K562 (cell line): ENCODE results near the gene TSPAN32.

ENCODE experiments used
- CAMTA2 ChIP-seq: fragments of 250-450 bp; sonication (Bioruptor Pico); conservative IDR thresholded peaks from 2 replicates; pipeline ENCODE4 v1.5.1; 2022
- CTCF ChIP-seq, 3 experiments: IDR thresholded peaks in 2 of 3; conservative IDR thresholded peaks in 1 of 3; 2 replicates each; pipeline ENCODE4 v1.5.1; 2011 to 2012; ENCODE audit warnings: low read length in 3 of 3, mild to moderate bottlenecking in 3 of 3, control low read depth in 2 of 3, improper control_type of control experiment in 1 of 3, inconsistent platforms in 1 of 3, low read depth in 1 of 3, mixed read lengths in 1 of 3, moderate library complexity in 1 of 3; ENCODE audit not compliant: insufficient read depth in 2 of 3
- E2F1 ChIP-seq: sonication (generic); formaldehyde crosslinking; IDR thresholded peaks from 2 replicates; pipeline ENCODE4 v1.8.1; 2023; ENCODE audit warnings: mild to moderate bottlenecking, missing genetic modification reagents, moderate library complexity
- EP300 ChIP-seq: IDR thresholded peaks from 2 replicates; pipeline ENCODE4 v1.6.1; 2012; ENCODE audit warnings: low read length, improper control_type of control experiment
- NFE2L1 ChIP-seq: fragments of 450-650 bp; IDR thresholded peaks from 2 replicates; pipeline ENCODE4 v1.6.1; 2016; ENCODE audit warnings: missing genetic modification characterization, low read depth, mild to moderate bottlenecking, missing compliant biosample characterization, moderate library complexity, borderline replicate concordance
- NFYB ChIP-seq: IDR thresholded peaks from 2 replicates; pipeline ENCODE4 v1.6.1; 2011; ENCODE audit warnings: mild to moderate bottlenecking, moderate library complexity; ENCODE audit not compliant: insufficient read length; ENCODE audit errors: extremely low read depth
- POLR2A ChIP-seq: fragments of 450-650 bp; conservative IDR thresholded peaks from 2 replicates; pipeline ENCODE4 v1.6.1; 2016
- POLR2AphosphoS5 ChIP-seq: IDR thresholded peaks from 2 replicates; pipeline ENCODE4 v1.6.1; 2011; ENCODE audit warnings: mild to moderate bottlenecking, low read depth, low read length, moderate library complexity; ENCODE audit not compliant: control insufficient read depth, insufficient read depth
- RAD21 ChIP-seq, 2 experiments: fragments of 250-450 bp in 1 of 2; fragments of 450-650 bp in 1 of 2; sonication (Bioruptor Pico) in 1 of 2; formaldehyde crosslinking in 1 of 2; IDR thresholded peaks in 1 of 2; conservative IDR thresholded peaks in 1 of 2; 2 replicates each; pipeline versions ENCODE4 v1.4.0 to v1.8.0; 2020 to 2022; ENCODE audit warnings: mild to moderate bottlenecking in 2 of 2, moderate library complexity in 1 of 2
- SIX5 ChIP-seq, 2 experiments: IDR thresholded peaks; 2 replicates each; pipeline ENCODE4 v1.6.1; 2011; ENCODE audit warnings: low read length in 2 of 2, borderline replicate concordance in 1 of 2, low read depth in 1 of 2, mild to moderate bottlenecking in 1 of 2, moderate library complexity in 1 of 2; ENCODE audit not compliant: insufficient read depth in 1 of 2
- ZNF121 ChIP-seq: sonication (generic); formaldehyde crosslinking; conservative IDR thresholded peaks from 2 replicates; pipeline ENCODE4 v1.8.0; 2022; ENCODE audit warnings: missing genetic modification reagents
- ZNF695 ChIP-seq: fragments of 450-650 bp; formaldehyde crosslinking; IDR thresholded peaks from 2 replicates; pipeline ENCODE4 v1.4.0; 2020; ENCODE audit warnings: mild to moderate bottlenecking, moderate library complexity

- no peak for TF ChIP-seq ZNF121 (CRISPR knock-in tag)
- TF ChIP-seq CTCF (IDR thresholded peaks at IDR 0.05 in 2 of 3, conservative IDR thresholded peaks at IDR 0.05 in 1 of 3; ENCODE audit: insufficient read depth in 2 of 3, low read depth in 1 of 3, low read length in 3 of 3): no peak
- no peak for TF ChIP-seq SIX5 (IDR thresholded peaks at IDR 0.05; ENCODE audit: borderline replicate concordance in 1 of 2, insufficient read depth in 1 of 2, low read depth in 1 of 2, low read length in 2 of 2)
- no peak for TF ChIP-seq CAMTA2
- TF ChIP-seq POLR2AphosphoS5: no peak
- TF ChIP-seq ZNF695: no peak
- TF ChIP-seq EP300: no peak
- no peak for TF ChIP-seq NFE2L1 (tag)
- TF ChIP-seq POLR2A: no peak
- TF ChIP-seq NFYB: no peak
- no peak for TF ChIP-seq E2F1 (CRISPR knock-in tag)
- no peak for TF ChIP-seq RAD21 (CRISPR knock-in tag; conservative IDR thresholded peaks at IDR 0.05 in 1 of 2, IDR thresholded peaks at IDR 0.05 in 1 of 2)
Observed at GRCh38 chr11:2276280-2277007, 25.4 kb upstream of the TSPAN32 start.
